Neural progenitor cell (in vitro differentiated cells): ENCODE measurements around the gene RBM17.

Experiments used
- EZH2 ChIP-seq: fragments of 200-600 bp; sonication (generic); IDR thresholded peaks from 2 replicates; pipeline ENCODE4 v1.6.1; 2017; ENCODE audit warnings: antibody characterized with exemption, mild to moderate bottlenecking, moderate library complexity
- EZH2phosphoT487 ChIP-seq: fragments of 200-600 bp; sonication (generic); IDR thresholded peaks from 2 replicates; pipeline ENCODE4 v1.6.1; 2017; ENCODE audit warnings: antibody characterized with exemption
- TF ChIP-seq, protein P1 (sequence below): fragments of 200-600 bp; sonication (generic); IDR thresholded peaks from 2 replicates; pipeline ENCODE4 v1.5.1; 2017; ENCODE audit warnings: antibody characterized with exemption, mild to moderate bottlenecking

DNA sequence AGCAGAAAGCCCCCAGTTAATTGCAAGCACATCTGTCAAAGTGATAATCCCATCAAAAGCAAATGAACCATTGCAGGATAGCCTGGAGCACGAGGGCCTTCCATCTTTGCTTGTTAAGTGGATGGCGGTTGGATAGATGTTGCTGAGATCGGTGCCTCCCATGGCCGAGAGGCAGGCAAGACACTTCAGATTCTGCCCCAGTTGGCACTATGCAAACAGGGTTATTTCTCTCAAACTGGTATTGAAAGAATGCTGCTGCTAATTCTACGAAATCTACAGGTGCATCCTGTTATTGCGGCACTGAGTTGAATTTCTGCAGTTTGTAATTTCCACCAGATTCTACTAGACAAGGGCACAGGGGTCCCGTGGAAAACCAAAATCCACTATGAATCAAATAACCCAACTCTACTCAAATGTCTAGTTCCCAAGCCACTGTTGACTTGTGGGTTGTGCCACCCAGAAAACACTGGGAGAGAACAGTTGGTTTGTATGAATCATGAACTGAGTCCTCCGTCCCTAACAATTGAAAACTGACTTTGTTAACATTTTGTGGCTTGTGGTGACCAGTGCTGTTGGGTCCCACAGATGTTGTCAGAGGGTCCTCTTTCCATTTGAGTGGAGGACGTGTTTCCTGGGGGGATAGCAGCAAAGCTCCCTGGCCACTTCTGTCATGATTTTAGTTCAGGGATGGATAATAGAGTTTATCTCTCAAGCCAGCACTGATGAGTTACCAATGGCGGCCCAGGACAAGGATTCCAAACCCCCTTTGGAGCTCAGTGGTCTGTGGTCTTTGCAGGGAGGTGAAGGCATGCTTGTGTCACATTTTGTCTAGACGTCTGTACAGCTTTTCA is 19.5 kb upstream of the RBM17 start:
- TF ChIP-seq, protein P1, sequence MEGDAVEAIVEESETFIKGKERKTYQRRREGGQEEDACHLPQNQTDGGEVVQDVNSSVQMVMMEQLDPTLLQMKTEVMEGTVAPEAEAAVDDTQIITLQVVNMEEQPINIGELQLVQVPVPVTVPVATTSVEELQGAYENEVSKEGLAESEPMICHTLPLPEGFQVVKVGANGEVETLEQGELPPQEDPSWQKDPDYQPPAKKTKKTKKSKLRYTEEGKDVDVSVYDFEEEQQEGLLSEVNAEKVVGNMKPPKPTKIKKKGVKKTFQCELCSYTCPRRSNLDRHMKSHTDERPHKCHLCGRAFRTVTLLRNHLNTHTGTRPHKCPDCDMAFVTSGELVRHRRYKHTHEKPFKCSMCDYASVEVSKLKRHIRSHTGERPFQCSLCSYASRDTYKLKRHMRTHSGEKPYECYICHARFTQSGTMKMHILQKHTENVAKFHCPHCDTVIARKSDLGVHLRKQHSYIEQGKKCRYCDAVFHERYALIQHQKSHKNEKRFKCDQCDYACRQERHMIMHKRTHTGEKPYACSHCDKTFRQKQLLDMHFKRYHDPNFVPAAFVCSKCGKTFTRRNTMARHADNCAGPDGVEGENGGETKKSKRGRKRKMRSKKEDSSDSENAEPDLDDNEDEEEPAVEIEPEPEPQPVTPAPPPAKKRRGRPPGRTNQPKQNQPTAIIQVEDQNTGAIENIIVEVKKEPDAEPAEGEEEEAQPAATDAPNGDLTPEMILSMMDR: no peak
- TF ChIP-seq EZH2phosphoT487: no peak
- TF ChIP-seq EZH2: no peak
